ENCODE results near the gene ST6GALNAC5.

DNA sequence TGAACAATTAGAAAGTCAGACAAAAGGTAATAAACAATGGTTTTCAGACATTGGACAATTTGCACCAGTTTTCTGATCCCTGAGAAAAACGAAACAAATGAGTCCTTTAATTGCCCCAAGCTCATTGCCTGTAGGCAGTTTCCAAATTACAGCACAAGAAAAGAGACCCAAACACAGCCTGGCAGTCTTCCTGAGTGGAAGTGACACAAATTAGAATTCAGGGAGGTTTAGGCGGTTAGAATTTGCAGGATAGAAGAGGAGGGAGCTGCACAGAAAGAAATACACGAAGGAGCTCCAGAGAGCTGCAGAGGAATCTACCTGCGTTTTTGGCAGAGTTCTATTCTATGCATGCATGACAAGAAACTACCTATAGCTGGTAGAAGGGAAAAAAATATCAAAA is 236.2 kb downstream of the ST6GALNAC5 start:
- no peak for TF ChIP-seq YY1 (IDR thresholded peaks at IDR 0.05; ENCODE audit: insufficient read depth, insufficient read length)
- no peak for TF ChIP-seq SUZ12 (IDR thresholded peaks at IDR 0.05; ENCODE audit: extremely low read depth, insufficient read depth, insufficient read length)
- no peak for TF ChIP-seq ZNF274 (IDR thresholded peaks at IDR 0.05; ENCODE audit: low read depth, low read length)
